Transverse colon (tissue), 4 donors: ENCODE results near the gene TEX44. TPM values are rescaled to one million over a fixed set of nuclear protein-coding genes. Genes with fewer than 3 reads are reported as not detected.
"Not testable (repeated sequence)": the region's sequence is repeated elsewhere in the genome, so short reads cannot be mapped to it uniquely, and the experiment has no call there.

Experiments used
- DNase-seq: peaks from one replicate; pipeline ENCODE4 v3.0.0-alpha.2; 2019
- H3K27ac ChIP-seq, 4 donors: fragments of 200-600 bp; sonication (generic); 2 replicates each; pipeline ENCODE4 v1.5.1; 2016 to 2018; ENCODE audit warnings: inconsistent platforms in 4 of 4
- H3K27me3 ChIP-seq: fragments of 200-600 bp; sonication (generic); 2 replicates; pipeline ENCODE4 v1.5.1; 2017; ENCODE audit warnings: inconsistent platforms
- H3K36me3 ChIP-seq, 4 donors: fragments of 200-600 bp; sonication (generic); 2 replicates each; pipeline ENCODE4 v1.5.1; 2017 to 2019; ENCODE audit warnings: inconsistent platforms in 4 of 4
- H3K4me1 ChIP-seq, 4 donors: fragments of 200-600 bp; sonication (generic); 2 replicates each; pipeline ENCODE4 v1.5.1; 2017 to 2020; ENCODE audit warnings: inconsistent platforms in 4 of 4
- H3K4me3 ChIP-seq, 4 donors: fragments of 200-600 bp; sonication (generic); 1 replicate in 1 of 4; 2 replicates in 3 of 4; pipeline versions ENCODE4 v1.5.1 to v1.6.1; 2017 to 2019; ENCODE audit warnings: inconsistent platforms in 4 of 4
- H3K9me3 ChIP-seq, 2 donors: fragments of 200-600 bp; sonication (generic); 2 replicates each; pipeline ENCODE4 v1.5.1; 2017 to 2019; ENCODE audit warnings: inconsistent platforms in 2 of 2
- EP300 ChIP-seq: sonication (generic); formaldehyde crosslinking; IDR thresholded peaks from one replicate; pipeline ENCODE4 v1.6.1; 2017; ENCODE audit warnings: antibody characterized with exemption, low read depth
- POLR2A ChIP-seq: fragments of 450-650 bp; IDR thresholded peaks from one replicate; pipeline ENCODE4 v1.6.1; 2016; ENCODE audit warnings: antibody characterized with exemption, mild to moderate bottlenecking, moderate library complexity
- POLR2AphosphoS5 ChIP-seq, 3 donors: sonication (generic); formaldehyde crosslinking; IDR thresholded peaks; one replicate each; pipeline ENCODE4 v1.6.1; 2016; ENCODE audit warnings: antibody characterized with exemption in 3 of 3
- WGBS, 2 donors: methylation state at CpG; one replicate each; pipeline ENCODE4 v1.1.5; 2018; ENCODE audit warnings: low coverage in 1 of 2; 5-methylcytosine and 5-hydroxymethylcytosine counted together
- in situ Hi-C, 4 donors: fragments of 200-750 bp; cut with MboI; loops; one replicate each; pipeline versions ENCODE4 v1.15.0 to v1.15.1; 2017; ENCODE audit warnings: low sequenced_read_pairs in 3 of 4, low pct_ligation_motif_present in 1 of 4, low pct_unique_long_range_greater_than_20kb in 1 of 4
- intact Hi-C: fragments of 100-400 bp; cut with DNase I; formaldehyde crosslinking; loops from one replicate; pipeline ENCODE4 v1.15.1; 2023; ENCODE audit warnings: low total_unique reads
- total RNA-seq, 4 donors: library from RNA; depleted of rRNA; stranded (reverse); fragments of >200 nt; gene quantifications; one replicate each; pipeline ENCODE4 v1.1.0, GENCODE V29; 2016
- TF ChIP-seq, protein P1 (sequence below), 5 experiments: fragments of 200-600 bp in 3 of 5; fragments of 450-650 bp in 2 of 5; sonication (generic) in 3 of 5; IDR thresholded peaks; 1 replicate in 2 of 5; 2 replicates in 3 of 5; pipeline ENCODE4 v1.5.1; 2016 to 2017; ENCODE audit warnings: antibody characterized with exemption in 5 of 5, inconsistent platforms in 3 of 5, mild to moderate bottlenecking in 2 of 5, moderate library complexity in 1 of 5

Gene TEX44
- total RNA-seq, 4 donors from 2014 or later: not detected

DNA sequence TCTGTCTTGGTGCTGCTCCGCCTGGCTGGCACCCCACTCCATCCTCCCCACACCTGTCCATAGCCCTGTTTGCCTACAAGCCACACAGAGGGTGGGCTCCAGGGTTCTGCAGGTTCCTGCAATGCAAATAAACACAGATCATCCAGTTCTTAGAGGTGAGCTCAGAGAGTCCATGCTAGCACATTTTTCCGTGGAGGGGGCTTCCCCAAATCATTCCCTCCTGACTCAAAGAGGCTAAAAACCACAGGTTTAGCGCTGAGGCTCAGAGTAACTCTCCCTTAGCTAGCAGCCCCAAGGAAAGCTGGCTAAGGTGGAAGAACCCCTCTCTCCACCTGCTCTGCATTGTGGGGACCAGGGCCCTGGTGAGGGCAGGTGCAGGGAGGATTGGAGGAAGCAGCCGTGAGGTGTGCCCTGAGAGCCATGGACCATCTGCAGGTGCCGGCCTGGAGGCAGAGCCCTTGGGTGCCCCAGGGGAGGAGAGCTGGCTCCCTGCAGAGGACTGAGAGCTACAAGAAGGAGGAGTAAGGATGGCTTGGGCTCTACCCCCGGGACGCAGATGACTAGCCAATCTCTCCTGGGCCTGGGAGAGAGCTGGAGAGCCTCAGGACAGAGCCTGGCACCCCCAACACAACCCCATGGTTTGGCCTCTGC, 23.8 kb upstream of the TEX44 start:
- H3K9me3 ChIP-seq: no peaks in the 10 kb centered on the region
- H3K27ac ChIP-seq: no peak overlapping the region
- TF ChIP-seq POLR2AphosphoS5 (IDR thresholded peaks at IDR 0.05) (no peak), POLR2A (no peak), EP300 (no peak)
- TF ChIP-seq, protein P1, sequence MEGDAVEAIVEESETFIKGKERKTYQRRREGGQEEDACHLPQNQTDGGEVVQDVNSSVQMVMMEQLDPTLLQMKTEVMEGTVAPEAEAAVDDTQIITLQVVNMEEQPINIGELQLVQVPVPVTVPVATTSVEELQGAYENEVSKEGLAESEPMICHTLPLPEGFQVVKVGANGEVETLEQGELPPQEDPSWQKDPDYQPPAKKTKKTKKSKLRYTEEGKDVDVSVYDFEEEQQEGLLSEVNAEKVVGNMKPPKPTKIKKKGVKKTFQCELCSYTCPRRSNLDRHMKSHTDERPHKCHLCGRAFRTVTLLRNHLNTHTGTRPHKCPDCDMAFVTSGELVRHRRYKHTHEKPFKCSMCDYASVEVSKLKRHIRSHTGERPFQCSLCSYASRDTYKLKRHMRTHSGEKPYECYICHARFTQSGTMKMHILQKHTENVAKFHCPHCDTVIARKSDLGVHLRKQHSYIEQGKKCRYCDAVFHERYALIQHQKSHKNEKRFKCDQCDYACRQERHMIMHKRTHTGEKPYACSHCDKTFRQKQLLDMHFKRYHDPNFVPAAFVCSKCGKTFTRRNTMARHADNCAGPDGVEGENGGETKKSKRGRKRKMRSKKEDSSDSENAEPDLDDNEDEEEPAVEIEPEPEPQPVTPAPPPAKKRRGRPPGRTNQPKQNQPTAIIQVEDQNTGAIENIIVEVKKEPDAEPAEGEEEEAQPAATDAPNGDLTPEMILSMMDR (IDR thresholded peaks at IDR 0.05): no peak
- in situ Hi-C loops: no loop called here
- no peaks in the 10 kb centered on the region for H3K4me1 ChIP-seq
- H3K27me3 ChIP-seq: no peaks in the 10 kb centered on the region
- no peak for DNase-seq
- H3K36me3 ChIP-seq: no peaks in the 10 kb centered on the region
- H3K4me3 ChIP-seq: no peak overlapping the region
- intact Hi-C loops: no loop called here
- 75% methylated on average over 7 of the region's 7 CpGs; no CpG with 5 or more reads in 1 of the 2 donors for WGBS, 2 donors

DNA sequence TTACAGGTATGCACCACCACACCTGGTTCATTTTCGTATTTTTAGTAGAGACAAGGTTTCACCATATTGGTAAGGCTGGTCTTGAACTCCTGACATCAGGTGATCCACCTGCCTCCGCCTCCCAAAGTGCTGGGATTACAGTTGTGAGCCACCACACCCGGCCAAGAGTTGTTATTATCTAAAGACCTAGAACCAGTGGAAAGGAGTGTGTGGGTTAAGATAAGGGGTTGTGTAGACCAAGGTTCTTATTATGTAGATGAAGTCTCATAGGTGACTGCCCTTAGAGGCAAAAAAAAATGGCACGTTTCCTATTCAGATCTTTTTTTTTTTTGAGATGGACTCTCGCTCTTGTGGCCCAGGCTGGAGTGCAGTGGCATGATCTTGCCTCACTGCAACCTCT, 21.7 kb upstream of the TEX44 start:
- 71 to 81% methylated on average over 1 to 5 of the region's 5 CpGs for WGBS, 2 donors
- H3K27ac ChIP-seq, DNase-seq, in situ Hi-C loops, H3K27me3 ChIP-seq, H3K9me3 ChIP-seq, H3K4me1 ChIP-seq, H3K36me3 ChIP-seq, intact Hi-C loops, H3K4me3 ChIP-seq: not testable (repeated sequence)

DNA sequence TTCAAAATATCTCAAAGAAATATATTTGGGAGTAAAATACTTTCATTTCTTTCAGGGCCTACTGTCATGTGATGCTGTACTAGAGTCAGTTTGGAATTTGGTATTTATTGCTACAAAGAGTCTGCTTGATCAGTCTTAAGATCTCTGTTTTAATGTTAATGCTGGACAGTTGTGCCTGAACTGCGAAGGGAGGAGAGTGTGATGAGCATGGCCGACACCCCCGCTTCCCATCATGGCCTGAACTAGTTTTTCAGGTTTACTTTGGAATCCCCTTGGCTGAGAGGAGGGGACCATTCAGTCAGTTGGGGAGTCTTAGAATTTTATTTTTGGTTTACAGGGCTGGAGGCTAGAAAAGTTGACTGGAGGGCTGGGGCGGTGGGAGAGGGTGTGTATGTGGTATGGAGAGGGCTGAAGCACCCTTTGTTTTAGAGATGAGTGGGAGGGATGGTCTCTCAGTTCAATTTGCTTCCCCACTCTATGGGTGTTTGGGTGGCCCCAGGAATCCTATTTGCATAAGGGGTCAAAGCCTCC, 20.9 kb upstream of the TEX44 start:
- Histone ChIP-seq H3K4me3 (no peak overlapping the region), H3K36me3 (no peaks in the 10 kb centered on the region), H3K27me3 (no peaks in the 10 kb centered on the region), H3K9me3 (no peaks in the 10 kb centered on the region), H3K4me1 (no peaks in the 10 kb centered on the region), H3K27ac (no peak overlapping the region)
- intact Hi-C loops (no loop called here), in situ Hi-C loops (no loop called here)
- TF ChIP-seq EP300 (no peak), POLR2A (no peak), POLR2AphosphoS5 (IDR thresholded peaks at IDR 0.05) (no peak)
- TF ChIP-seq, protein P1 (IDR thresholded peaks at IDR 0.05): no peak
- no peak for DNase-seq
- 79 to 94% methylated on average over 3 to 4 of the region's 4 CpGs for WGBS, 2 donors

DNA sequence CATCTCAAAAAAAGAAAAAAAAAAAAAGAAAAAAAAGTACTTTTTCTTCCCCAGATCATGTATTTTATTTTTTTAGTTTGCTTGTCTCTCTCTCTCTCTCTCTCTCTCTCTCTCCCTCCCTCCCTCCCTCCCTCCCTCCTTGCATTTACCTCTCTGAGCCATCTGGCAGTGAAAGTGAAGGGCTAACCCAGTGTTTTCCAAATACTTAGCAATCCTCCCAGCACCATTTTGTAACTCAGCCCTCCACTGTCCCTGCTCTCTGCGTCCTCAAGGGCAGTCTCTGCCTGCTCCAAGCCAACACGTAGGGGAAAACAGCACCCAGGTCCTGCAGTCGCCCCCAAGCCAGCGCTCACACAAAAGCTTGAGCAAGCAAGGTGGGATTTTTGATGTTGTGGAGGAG, 19.6 kb upstream of the TEX44 start:
- H3K27me3 ChIP-seq: no peaks in the 10 kb centered on the region
- H3K9me3 ChIP-seq: no peaks in the 10 kb centered on the region
- in situ Hi-C loops: no loop called here
- no peak overlapping the region for H3K4me3 ChIP-seq
- no peaks in the 10 kb centered on the region for H3K36me3 ChIP-seq
- H3K4me1 ChIP-seq: no peaks in the 10 kb centered on the region
- intact Hi-C loops: no loop called here
- DNase-seq: no peak
- no peak overlapping the region for H3K27ac ChIP-seq
- 93% methylated on average over 4 of the region's 4 CpGs; no CpG with 5 or more reads in 1 of the 2 donors for WGBS, 2 donors
- TF ChIP-seq POLR2AphosphoS5 (IDR thresholded peaks at IDR 0.05) (no peak), EP300 (no peak), POLR2A (no peak)
- TF ChIP-seq, protein P1 (IDR thresholded peaks at IDR 0.05): no peak
